Embryonic facial prominence (tissue), 1 donor: Measurements from ENCODE around the gene RMND1.
A peak's percentile ranks its signal among the peaks of the same experiment; 100 is the strongest.

Experiments used
- DNase-seq: peaks from one replicate; pipeline ENCODE4 v3.0.0-alpha.2; 2016; ENCODE audit errors: extremely low spot score

The RMND1 gene

GRCh38 chr6:151417477-151417876, 34.4 kb downstream of the RMND1 start:
- DNase-seq = no peak

- DNase-seq = no peak
Measured at GRCh38 chr6:151414641-151415260, 37.2 kb downstream of the RMND1 start.

GRCh38 chr6:151413372-151414145, 38.4 kb downstream of the RMND1 start:
- no peak for DNase-seq

DNA sequence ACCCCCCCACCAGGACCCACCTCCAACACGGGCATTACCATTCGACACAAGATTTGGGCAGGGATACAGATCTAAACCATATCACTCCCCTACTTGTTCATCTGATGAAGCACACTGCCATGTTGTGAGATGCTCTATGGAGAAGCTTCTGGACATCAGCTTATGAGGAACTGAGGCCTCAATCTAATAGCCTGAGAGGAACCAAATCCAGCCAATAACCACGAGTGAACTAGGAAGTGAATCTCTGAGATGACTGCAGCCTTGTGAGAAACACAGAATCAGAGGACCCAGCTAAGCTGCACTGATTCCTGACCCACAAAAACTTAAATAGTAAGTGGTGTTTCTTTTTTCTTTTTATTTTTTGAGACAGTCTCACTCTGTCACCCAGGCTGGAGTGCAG, 39.0 kb downstream of the RMND1 start:
- no peak for DNase-seq

- DNase-seq = no peak
Measured at GRCh38 chr6:151409679-151410078, 42.2 kb downstream of the RMND1 start.

DNA sequence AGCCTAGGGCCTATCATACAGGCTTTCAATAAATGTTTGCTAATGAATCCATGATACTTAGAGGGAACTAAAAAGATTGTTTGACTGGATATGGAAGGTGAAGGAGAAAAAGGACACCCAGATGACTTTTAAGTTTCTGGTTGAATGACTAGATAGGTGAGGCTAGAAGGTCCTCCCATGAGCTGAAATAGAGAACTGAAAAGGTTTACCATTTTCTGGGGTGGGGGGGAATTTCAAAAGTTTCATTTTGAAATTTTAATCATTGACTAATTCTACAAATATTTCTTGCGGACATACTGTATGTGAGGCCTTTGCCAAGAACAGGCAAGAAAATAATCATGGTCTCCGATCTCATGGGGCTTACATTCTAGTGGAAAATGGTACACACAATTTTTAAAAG, 42.7 kb downstream of the RMND1 start:
- DNase-seq = no peak

DNA sequence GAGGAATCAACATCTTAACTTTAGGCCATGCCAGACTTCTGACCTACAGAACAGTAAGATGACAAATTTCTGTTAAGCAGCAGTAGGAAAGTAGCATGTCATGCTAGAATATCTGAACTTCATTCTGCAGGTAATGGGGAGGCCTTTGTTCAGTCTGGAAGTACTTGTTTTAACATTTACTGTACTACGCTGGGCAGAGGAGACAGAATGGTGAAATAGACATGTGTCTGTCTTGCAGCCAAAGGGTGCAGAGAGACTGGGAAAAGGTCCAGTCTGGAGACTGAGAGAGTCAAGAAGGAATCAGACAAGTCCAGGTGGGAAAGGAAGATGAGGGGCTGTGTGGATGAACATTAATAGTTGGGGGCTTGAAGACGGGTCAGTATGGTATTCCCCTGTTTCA, 43.1 kb downstream of the RMND1 start:
- no peak for DNase-seq

DNA sequence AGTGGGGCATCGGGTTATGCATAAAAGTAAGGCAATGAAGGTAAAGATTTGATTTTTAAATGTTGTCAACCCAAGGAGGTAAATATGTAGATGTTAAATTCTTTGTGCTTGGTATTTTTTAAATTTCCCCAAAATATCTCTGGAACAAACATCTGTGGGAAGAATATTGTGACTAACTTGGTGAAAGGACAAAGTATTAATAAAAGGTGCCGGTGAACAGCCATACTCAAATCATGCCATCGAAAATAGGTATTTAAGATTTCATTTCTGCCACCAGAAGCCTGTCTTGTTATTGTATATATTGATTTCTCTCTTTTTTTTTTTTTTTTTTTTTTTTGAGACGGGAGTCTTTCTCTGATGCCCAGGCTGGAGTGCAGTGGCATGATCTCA, 48.0 kb downstream of the RMND1 start:
- DNase-seq = no peak

DNA sequence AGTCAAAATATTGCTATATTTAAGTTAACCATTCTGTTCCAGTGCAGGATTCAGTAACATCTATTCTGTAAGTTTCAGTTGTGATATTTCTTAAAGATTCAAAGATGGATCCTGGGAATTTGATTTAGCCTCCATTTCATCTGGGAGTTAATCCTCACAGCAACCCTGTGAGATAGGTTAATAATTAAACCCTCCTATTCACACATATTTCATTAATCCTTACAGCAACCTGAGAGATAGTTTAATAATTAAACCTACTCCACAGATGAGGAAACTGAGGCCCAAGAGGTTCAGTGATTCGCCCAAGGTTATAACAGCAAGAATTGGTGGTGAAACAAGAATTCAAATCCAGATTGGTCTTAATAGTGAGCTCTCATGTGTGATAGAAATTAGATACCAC, 49.7 kb downstream of the RMND1 start:
- no peak for DNase-seq

DNA sequence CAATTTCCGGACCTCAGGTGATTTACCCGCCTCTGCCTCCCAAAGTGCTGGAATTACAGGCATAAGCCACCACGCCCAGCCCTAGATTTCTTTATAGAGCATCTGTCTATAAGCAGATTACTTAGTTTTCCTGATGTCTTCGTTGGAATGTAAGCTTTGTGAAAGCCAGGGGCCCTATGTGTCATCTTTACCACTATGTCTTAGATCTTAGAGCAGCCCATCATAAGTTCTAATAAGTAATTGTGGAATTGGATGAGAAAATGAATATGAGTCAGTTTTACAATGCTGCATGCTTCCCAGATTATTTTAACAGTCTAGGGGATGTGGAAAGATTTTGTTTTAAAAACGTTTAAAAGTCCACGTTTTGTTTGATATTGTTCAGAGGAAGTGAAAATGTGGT, 51.5 kb downstream of the RMND1 start:
- no peak for DNase-seq

- no peak for DNase-seq
Measured at GRCh38 chr6:151399679-151400078, 52.2 kb downstream of the RMND1 start.

DNA sequence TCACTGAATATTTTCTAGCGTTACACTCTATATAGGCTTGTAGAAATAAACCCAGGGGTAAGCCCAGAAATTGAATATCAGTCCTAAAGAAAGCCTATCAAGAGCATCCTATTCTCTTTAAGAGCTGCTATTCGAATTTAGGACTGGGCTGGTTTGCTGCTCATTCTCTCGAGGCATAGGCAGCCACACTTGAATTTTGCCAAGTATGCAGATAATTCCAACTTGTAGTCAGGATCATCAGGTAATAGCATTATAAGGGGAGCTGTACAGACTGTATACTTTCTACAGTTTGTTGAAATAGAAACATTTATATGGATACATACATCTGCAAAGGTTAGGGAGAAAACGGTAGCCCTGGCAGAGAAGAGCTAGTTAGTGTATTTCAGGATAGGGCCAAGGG, 58.5 kb downstream of the RMND1 start:
- DNase-seq = no peak

DNA sequence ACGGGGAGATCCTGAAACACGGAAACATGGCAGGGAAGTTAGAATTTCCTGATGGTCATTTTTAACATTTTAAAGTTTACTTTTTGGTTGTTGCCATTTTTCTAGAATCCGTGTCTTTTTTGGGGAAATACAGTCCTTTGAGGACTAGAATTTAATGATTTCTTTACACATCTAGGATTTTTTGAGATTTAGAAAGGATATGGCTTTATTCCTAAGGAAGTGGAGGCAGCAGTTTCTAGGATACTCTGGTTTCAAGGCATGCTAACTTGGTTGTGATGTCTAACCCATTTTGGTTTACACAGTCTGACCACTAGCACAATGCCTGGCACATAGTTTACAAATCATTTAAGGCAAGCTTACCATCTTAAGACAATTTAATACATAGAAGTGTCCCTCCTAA, 59.5 kb downstream of the RMND1 start:
- DNase-seq = no peak

- DNase-seq = peak; percentile 52
Measured at GRCh38 chr6:151391471-151392413, 60.2 kb downstream of the RMND1 start, which contains the start of gene ZBTB2. Gene ZBTB2, minus strand, starts transcription at chr6:151391559. Its CDS starts 17,922 bp downstream, at chr6:151373637.

DNA sequence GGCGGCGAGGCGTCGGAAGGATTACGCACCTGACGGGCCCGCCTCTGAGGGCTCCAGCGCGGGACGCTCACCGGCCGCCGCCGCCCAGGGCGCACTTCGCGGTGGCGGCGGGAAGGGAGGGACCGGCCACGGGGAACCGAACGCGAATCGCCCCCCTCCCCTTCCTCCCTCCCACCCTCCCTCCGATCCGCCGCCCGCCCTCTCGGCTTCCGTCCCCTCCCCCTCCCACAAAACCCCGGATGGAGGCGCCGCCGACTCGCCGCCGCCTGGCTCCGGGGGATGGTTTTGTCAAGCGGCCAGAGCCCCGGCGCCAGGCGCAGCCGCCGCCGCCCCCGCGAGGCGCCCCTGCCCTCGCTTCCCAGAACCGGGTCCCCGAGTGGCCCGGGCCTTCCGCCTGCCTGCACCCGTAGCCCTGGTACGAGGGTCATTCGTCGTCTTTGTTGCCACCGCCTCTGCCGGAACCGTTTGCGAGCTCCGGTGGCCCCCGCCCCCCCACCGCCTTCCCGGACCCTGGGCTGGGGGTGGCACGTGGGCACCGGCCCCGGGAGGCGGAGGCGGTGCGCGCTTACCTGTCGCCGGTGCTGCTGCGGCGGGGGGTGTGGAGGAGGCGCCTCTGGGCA, 61.0 kb downstream of the RMND1 start:
- DNase-seq = peak; percentile 40

GRCh38 chr6:151390276-151390850, 61.6 kb downstream of the RMND1 start:
- DNase-seq = peak; percentile 98

- DNase-seq = peak; percentile 80
Measured at GRCh38 chr6:151389618-151390275, 62.2 kb downstream of the RMND1 start.

GRCh38 chr6:151388997-151389617, 62.8 kb downstream of the RMND1 start:
- DNase-seq = peak; percentile 30

DNA sequence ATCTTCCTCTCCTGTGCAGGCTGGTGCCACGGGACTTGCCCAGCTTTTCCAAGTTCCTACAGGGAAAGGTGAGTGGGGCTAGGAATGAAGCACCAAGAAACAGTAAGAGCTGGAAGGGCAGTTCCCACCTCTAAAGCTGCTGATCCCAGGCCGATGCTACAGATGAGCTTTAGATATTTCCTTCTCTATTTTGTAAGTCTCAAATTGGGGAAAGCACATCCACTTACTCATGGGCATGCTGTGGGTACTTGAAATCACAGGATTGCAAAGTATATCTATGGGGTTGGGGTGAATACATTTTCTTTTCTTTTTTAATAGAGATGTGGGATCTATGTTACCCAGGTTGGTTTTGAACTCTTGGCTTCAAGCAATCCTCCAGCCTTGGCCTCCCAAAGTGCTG, 63.7 kb downstream of the RMND1 start:
- DNase-seq = no peak

DNA sequence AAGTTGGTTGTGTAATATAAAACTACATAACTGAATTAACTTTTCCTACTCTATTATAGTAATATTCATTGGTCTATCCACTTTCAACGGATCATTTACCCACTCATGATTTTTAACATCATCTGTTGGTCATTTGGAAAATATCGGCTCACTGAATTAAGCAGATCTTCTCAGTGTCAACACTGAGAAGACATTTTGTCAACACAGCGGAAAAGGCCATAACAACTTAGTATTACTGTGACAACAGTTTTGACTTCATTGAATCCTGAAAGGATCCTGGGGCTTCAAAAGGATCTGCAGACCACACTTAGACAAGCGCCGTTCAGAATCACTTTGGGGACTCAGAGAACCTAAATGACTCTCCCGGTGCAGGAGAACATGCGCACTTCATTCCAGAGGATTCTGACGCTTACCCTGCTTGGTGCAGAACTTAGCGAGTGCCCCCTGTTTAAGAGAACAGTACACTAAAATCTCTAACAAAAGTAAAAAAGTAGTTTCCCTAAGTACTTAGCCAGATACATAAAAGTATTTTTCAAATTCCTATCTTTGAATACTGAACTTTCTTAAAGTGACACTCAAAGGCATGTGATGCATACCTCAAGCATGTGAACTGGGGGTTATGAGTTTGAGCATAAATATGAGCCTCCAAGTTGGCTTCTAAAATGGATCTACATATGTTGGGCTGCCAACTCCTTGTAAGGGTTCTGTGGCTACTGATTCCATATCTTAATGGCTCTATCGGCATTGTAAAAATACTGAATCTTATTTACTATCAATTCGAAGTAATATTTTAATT, 64.6 kb downstream of the RMND1 start:
- no peak for DNase-seq
